G401 (cell line): ENCODE results near the gene PTGER4. TPM values are rescaled to one million over a fixed set of nuclear protein-coding genes. Genes with fewer than 3 reads are reported as not detected.

Experiments
- DNase-seq: peaks from one replicate; pipeline ENCODE4 v3.0.0-alpha.2; 2015; ENCODE audit warnings: low spot score
- in situ Hi-C: cut with HindIII; loops from 2 replicates; pipeline ENCODE4 v1.10.0; 2016; ENCODE audit warnings: low sequenced_read_pairs, mixed read lengths
- total RNA-seq: library from RNA; depleted of rRNA; stranded (reverse); fragments of >200 nt; shearing (Covaris generic); gene quantifications from 2 replicates; pipeline ENCODE4 v1.2.3, GENCODE V29; 2014; rRNA removed

The PTGER4 gene
- total RNA-seq, 1 experiment from 2014 or later, result not detected

GRCh38 chr5:40734986-40735385 is 55.3 kb downstream of the PTGER4 start:
- DNase-seq, result no peak
- in situ Hi-C loops, result no loop called here

GRCh38 chr5:40735609-40736008 is 55.9 kb downstream of the PTGER4 start:
- in situ Hi-C loops, result no loop called here

DNA sequence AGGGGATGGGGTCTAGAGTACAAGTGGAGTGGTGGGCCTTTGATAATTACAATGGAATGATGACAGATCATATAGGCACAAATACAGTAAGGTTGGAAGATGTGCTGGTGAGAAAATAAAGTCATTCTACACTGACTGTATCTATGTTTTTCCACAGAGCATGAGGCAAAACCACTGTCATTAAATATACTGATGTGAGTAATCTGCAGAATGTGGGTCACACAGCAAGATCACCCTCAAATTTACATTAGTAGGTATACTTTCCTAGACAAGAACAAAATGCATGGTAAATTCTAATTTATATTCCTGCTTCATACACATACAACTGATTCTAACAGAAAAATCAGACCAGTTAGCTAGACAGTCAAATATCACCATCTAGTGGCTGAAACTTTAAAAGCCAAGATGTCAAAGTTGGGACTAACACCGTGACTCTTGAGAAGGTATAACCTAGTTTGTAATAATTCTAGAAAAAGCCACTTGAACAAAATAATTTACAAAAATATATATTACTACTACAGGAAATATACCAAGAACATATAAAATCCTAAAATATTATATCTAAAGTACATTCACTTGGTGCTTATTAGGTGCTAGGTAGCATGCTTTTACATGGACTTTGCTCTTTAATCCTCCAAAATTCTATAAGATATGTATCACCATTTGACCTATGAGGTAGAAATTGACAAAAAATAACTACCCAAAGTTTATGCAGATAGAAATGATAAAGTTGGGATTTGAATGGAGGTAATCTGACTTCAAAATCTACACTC is 56.6 kb downstream of the PTGER4 start:
- peak; percentile 61 for DNase-seq
- in situ Hi-C loops, result no loop called here

More at GRCh38 chr5:40735609-40736008, 55.9 kb downstream of the PTGER4 start:
- no peak for DNase-seq

- no peak for DNase-seq
- in situ Hi-C loops, result no loop called here
Observed at GRCh38 chr5:40738502-40738901, 58.8 kb downstream of the PTGER4 start.

Other genes with a start within 250 kb of the PTGER4 start
- gene TTC33, start 76.0 kb downstream of the PTGER4 start, total RNA-seq, result 13.5 and 18.5 TPM in 2 replicates
- gene PRKAA1, start 118.5 kb downstream of the PTGER4 start, total RNA-seq, result 33.1 and 74.8 TPM in 2 replicates
- gene RPL37, start 155.3 kb downstream of the PTGER4 start, total RNA-seq, result 299 and 585 TPM in 2 replicates
- not detected in 2 replicates for gene CARD6, start 161.5 kb downstream of the PTGER4 start, total RNA-seq
- not detected in 2 replicates for gene C7, start 229.6 kb downstream of the PTGER4 start, total RNA-seq